IPS-18a (cell line): Measurements from ENCODE around the gene ROBO3.
A peak's percentile ranks its signal among the peaks of the same experiment; 100 is the strongest.

Source experiments
- H3K27ac ChIP-seq: one replicate; pipeline ENCODE4 v1.5.1; 2013; ENCODE audit warnings: low read length
- H3K27me3 ChIP-seq: one replicate; pipeline ENCODE4 v1.6.1; 2013; ENCODE audit warnings: mild to moderate bottlenecking, low read length; ENCODE audit not compliant: control insufficient read depth, insufficient read depth
- H3K36me3 ChIP-seq: one replicate; pipeline ENCODE4 v1.6.1; 2013; ENCODE audit warnings: low read depth, low read length; ENCODE audit not compliant: control insufficient read depth
- H3K4me1 ChIP-seq: one replicate; pipeline ENCODE4 v1.6.1; 2013; ENCODE audit warnings: low read depth, low read length; ENCODE audit not compliant: control insufficient read depth
- H3K4me3 ChIP-seq: one replicate; pipeline ENCODE4 v1.5.1; 2013; ENCODE audit warnings: low read length
- H3K9ac ChIP-seq: one replicate; pipeline ENCODE4 v1.6.1; 2013; ENCODE audit warnings: mild to moderate bottlenecking, low read length, moderate library complexity
- H3K9me3 ChIP-seq: one replicate; pipeline ENCODE4 v1.6.1; 2013; ENCODE audit warnings: low read depth, low read length; ENCODE audit not compliant: control insufficient read depth

Gene ROBO3

GRCh38 chr11:124861670-124862069 is 3.6 kb upstream of the ROBO3 start:
- H3K27me3 ChIP-seq = peaks cover 80% of the 10 kb centered on the region

GRCh38 chr11:124863137-124863825 is 2.0 kb upstream of the ROBO3 start:
- Histone ChIP-seq H3K27me3 (peaks cover 93% of the 10 kb centered on the region), H3K4me3 (peak overlapping the region; percentile 18)

More at GRCh38 chr11:124861670-124862069, 3.6 kb upstream of the ROBO3 start:
- H3K9me3 ChIP-seq = no peaks in the 10 kb centered on the region
- H3K27ac ChIP-seq = no peak overlapping the region
- H3K9ac ChIP-seq = no peak overlapping the region
- H3K4me1 ChIP-seq = peaks cover 7% of the 10 kb centered on the region
- H3K4me3 ChIP-seq = no peak overlapping the region
- no peaks in the 10 kb centered on the region for H3K36me3 ChIP-seq

DNA sequence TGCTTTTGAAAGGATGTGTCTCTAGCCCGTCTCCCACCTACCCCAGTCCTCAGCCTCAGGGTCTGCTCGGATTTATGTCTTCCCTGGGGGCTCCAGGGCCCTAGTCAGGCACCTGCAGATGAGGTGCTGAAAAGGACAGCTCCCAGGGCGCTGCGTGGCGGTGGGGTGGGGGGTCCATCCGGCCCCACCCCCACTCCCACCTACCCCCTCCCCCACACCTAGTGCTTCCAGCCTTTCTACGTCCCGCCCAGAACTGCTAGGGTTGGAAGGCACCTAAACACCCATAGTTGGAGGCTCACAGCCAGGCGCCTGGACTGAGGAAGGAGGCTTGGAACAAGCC is 1.4 kb upstream of the ROBO3 start:
- Histone ChIP-seq H3K9ac (no peak overlapping the region), H3K27me3 (peaks cover 95% of the 10 kb centered on the region), H3K9me3 (no peaks in the 10 kb centered on the region), H3K4me3 (peak overlapping the region; percentile 18), H3K4me1 (peaks cover 7% of the 10 kb centered on the region), H3K27ac (no peak overlapping the region), H3K36me3 (no peaks in the 10 kb centered on the region)

More at GRCh38 chr11:124863137-124863825, 2.0 kb upstream of the ROBO3 start:
- H3K27ac ChIP-seq = no peak overlapping the region
- no peaks in the 10 kb centered on the region for H3K9me3 ChIP-seq
- H3K9ac ChIP-seq = no peak overlapping the region
- H3K36me3 ChIP-seq = no peaks in the 10 kb centered on the region
- H3K4me1 ChIP-seq = peaks cover 7% of the 10 kb centered on the region

- peaks cover 10% of the 10 kb centered on the region for H3K4me1 ChIP-seq
- H3K9ac ChIP-seq = no peak overlapping the region
- H3K27me3 ChIP-seq = peaks cover 99% of the 10 kb centered on the region
- H3K36me3 ChIP-seq = no peaks in the 10 kb centered on the region
- no peak overlapping the region for H3K27ac ChIP-seq
- H3K9me3 ChIP-seq = no peaks in the 10 kb centered on the region
- no peak overlapping the region for H3K4me3 ChIP-seq
Measured at GRCh38 chr11:124864176-124864891, 898 bp upstream of the ROBO3 start.

GRCh38 chr11:124864892-124865180 is 396 bp upstream of the ROBO3 start:
- Histone ChIP-seq H3K4me1 (peaks cover 10% of the 10 kb centered on the region), H3K4me3 (no peak overlapping the region), H3K27me3 (peaks cover 99% of the 10 kb centered on the region), H3K9ac (no peak overlapping the region), H3K36me3 (no peaks in the 10 kb centered on the region), H3K9me3 (no peaks in the 10 kb centered on the region), H3K27ac (no peak overlapping the region)

GRCh38 chr11:124865902-124866851 is 945 bp downstream of the ROBO3 start:
- H3K36me3 ChIP-seq = no peaks in the 10 kb centered on the region
- H3K27ac ChIP-seq = no peak overlapping the region
- H3K9ac ChIP-seq = no peak overlapping the region
- peaks cover 100% of the 10 kb centered on the region for H3K27me3 ChIP-seq
- peak overlapping the region; percentile 38 for H3K4me3 ChIP-seq
- peaks cover 10% of the 10 kb centered on the region for H3K4me1 ChIP-seq
- no peaks in the 10 kb centered on the region for H3K9me3 ChIP-seq

DNA sequence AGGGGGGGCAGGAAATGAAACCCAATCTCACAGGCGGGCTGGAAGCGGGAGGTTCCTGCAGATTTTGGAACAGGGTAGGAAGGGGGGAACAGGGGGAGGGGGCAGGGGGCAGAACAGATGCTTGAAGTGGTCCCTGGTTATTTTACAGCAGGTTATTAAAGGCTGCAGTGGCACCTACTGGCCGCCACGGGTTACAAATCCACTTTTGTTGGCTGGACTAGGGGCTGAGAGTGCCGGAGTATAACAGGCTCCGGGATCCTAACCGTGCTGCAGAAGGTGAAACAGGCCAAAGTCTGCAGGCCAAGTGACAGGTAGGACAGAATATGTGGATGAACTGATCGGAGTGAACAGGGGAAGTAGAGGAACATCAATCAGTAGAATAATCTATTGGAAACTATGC is 2.5 kb downstream of the ROBO3 start:
- peaks cover 100% of the 10 kb centered on the region for H3K27me3 ChIP-seq
- H3K4me3 ChIP-seq = no peak overlapping the region

DNA sequence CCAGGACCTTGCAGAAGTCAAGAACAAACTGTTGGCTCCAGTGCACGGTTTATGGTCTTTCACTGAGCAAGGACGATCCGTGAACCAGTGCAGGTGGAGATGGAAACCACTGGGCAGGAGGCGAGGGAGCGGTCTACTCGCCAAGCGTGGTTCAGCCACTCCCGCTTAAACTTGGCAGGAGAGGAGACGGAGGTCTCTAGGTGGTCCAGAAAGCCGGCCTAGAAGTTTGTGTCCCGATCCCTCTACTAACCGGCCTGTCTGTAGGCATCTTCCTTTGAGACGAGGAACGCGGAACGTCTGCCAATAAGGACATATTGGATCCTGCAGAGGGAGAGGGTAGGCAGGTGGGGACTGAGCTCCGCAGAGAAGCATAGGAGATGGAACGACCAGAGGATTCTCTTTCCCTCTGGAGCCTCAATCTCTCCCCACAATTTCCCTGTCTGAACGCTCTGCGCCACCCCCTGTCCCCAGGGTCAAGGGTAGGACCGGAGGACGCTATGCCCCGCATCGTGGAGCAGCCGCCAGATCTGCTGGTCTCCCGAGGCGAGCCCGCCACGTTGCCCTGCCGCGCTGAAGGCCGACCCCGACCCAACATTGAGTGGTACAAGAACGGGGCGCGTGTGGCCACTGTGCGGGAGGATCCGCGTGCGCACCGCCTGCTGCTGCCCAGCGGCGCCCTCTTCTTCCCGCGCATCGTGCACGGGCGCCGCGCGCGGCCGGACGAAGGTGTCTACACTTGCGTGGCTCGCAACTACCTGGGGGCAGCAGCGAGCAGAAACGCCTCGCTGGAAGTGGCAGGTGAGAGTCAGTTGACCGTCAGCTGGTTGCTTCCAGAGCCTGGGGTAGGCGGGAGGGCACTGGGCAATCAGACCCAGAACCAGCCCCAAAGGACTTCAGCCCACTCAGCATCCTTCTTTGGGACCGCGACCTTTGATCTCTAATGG is 3.4 kb downstream of the ROBO3 start:
- peaks cover 100% of the 10 kb centered on the region for H3K27me3 ChIP-seq

More for the DNA sequence above, 2.5 kb downstream of the ROBO3 start:
- no peak overlapping the region for H3K9ac ChIP-seq
- H3K4me1 ChIP-seq = peaks cover 10% of the 10 kb centered on the region
- H3K9me3 ChIP-seq = no peaks in the 10 kb centered on the region
- no peaks in the 10 kb centered on the region for H3K36me3 ChIP-seq
- H3K27ac ChIP-seq = no peak overlapping the region

GRCh38 chr11:124869331-124869730 is 4.1 kb downstream of the ROBO3 start:
- peaks cover 99% of the 10 kb centered on the region for H3K27me3 ChIP-seq
- H3K4me3 ChIP-seq = peak overlapping the region; percentile 22

More for the DNA sequence above, 3.4 kb downstream of the ROBO3 start:
- H3K9me3 ChIP-seq = no peaks in the 10 kb centered on the region
- H3K36me3 ChIP-seq = no peaks in the 10 kb centered on the region
- H3K4me1 ChIP-seq = peaks cover 8% of the 10 kb centered on the region
- no peak overlapping the region for H3K9ac ChIP-seq
- H3K27ac ChIP-seq = no peak overlapping the region
- peak overlapping the region; percentile 22 for H3K4me3 ChIP-seq

GRCh38 chr11:124869856-124870387 is 4.7 kb downstream of the ROBO3 start:
- Histone ChIP-seq H3K27me3 (peaks cover 99% of the 10 kb centered on the region), H3K9ac (no peak overlapping the region), H3K9me3 (no peaks in the 10 kb centered on the region), H3K27ac (no peak overlapping the region), H3K36me3 (no peaks in the 10 kb centered on the region), H3K4me1 (peaks cover 8% of the 10 kb centered on the region), H3K4me3 (no peak overlapping the region)

More at GRCh38 chr11:124869331-124869730, 4.1 kb downstream of the ROBO3 start:
- no peak overlapping the region for H3K27ac ChIP-seq
- H3K4me1 ChIP-seq = peaks cover 8% of the 10 kb centered on the region
- no peak overlapping the region for H3K9ac ChIP-seq
- H3K9me3 ChIP-seq = no peaks in the 10 kb centered on the region
- no peaks in the 10 kb centered on the region for H3K36me3 ChIP-seq
